Measurements from ENCODE around the gene USF2. TPM values are rescaled to one million over a fixed set of nuclear protein-coding genes. Genes with fewer than 3 reads are reported as not detected.

USF2 gene
- total and polyA plus RNA-seq, 2 of the 8 experiments (the other 6 are each of a cell fraction or from before 2014, with no cell fraction given) = 74.1 to 109 TPM

DNA sequence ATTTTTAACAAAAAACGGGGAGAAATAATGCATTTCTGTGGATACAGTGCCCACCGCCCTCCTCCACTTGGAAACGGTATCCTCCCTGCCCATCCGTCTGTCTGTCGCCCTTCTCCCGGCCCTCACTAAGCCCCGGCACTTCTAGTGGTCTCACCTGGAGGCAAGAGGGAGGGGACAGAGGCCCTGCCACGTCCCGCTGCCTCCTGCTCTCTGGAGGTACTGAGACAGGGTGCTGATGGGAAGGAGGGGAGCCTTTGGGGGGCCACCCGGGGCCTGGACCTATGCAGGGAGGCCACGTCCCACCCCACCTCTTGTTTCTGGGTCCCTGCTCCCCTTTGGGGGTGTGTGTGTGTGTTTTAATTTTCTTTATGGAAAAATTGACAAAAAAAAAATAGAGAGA lies 10.6 kb downstream of the USF2 start:
- Histone ChIP-seq H4K8ac (ENCODE audit: extremely low read depth, insufficient read depth, low read length) (no peak overlapping the region), H3K4me1 (replicated peaks in 1 of 4; ENCODE audit: control insufficient read depth in 3 of 4, insufficient read depth in 4 of 4, low read length in 3 of 4) (peaks cover 0 to 3% (median 0%) of the 10 kb centered on the region in 4 experiments; a peak in 3 of 7 replicates), H3K79me1 (ENCODE audit: low read depth, low read length) (no peaks in the 10 kb centered on the region), H3K23me2 (ENCODE audit: low read depth, low read length) (no peaks in the 10 kb centered on the region), H3K4ac (replicated peaks; ENCODE audit: insufficient read length, low read depth, low read length) (no peak overlapping the region), H3K4me2 (ENCODE audit: insufficient read depth in 1 of 2, low read depth in 2 of 2, low read length in 2 of 2) (no peak overlapping the region), H3K9me3 (ENCODE audit: insufficient read depth in 2 of 2, low read depth in 1 of 2, low read length in 1 of 2) (no peaks in the 10 kb centered on the region), H3K36me3 (ENCODE audit: control insufficient read depth in 2 of 4, insufficient read depth in 4 of 4, low read length in 3 of 4) (peaks cover 5 to 8% (median 5%) of the 10 kb centered on the region in 4 experiments; a peak in 6 of 8 replicates), H2BK5ac (ENCODE audit: low read depth, low read length) (no peak overlapping the region), H3K27me3 (replicated peaks in 1 of 4; ENCODE audit: control insufficient read depth in 3 of 4, extremely low read depth in 1 of 4, insufficient read depth in 3 of 4, low read length in 3 of 4) (no peaks in the 10 kb centered on the region), H4K5ac (ENCODE audit: insufficient read length, low read depth, low read length) (no peak overlapping the region), H3K18ac (ENCODE audit: extremely low read depth, low read length) (no peak overlapping the region), H2BK12ac (ENCODE audit: low read depth, low read length) (no peak overlapping the region), H2AFZ (ENCODE audit: low read length) (no peak overlapping the region), H2AK5ac (ENCODE audit: low read depth, low read length) (no peak overlapping the region), H2BK20ac (ENCODE audit: low read length) (no peak overlapping the region), H3K14ac (ENCODE audit: insufficient read length) (no peak overlapping the region), H4K91ac (replicated peaks; ENCODE audit: insufficient read length, low read length) (no peak overlapping the region), H2BK15ac (ENCODE audit: low read length) (no peak overlapping the region), H3K56ac (replicated peaks; ENCODE audit: insufficient read length, low read depth, low read length) (no peak overlapping the region), H4K20me1 (replicated peaks in 1 of 2; ENCODE audit: control insufficient read depth in 1 of 2, insufficient read depth in 2 of 2, low read length in 2 of 2) (peaks cover 0 to 4% of the 10 kb centered on the region in 2 experiments), H3K23ac (ENCODE audit: insufficient read length) (no peak overlapping the region), H3K79me2 (ENCODE audit: control insufficient read depth in 1 of 2, insufficient read depth in 2 of 2, low read length in 2 of 2) (no peaks in the 10 kb centered on the region), H3K4me3 (ENCODE audit: extremely low read depth in 1 of 4, insufficient read depth in 2 of 4, low read depth in 3 of 4, low read length in 4 of 4) (no peak overlapping the region), H3K27ac (ENCODE audit: low read depth, low read length) (no peak overlapping the region), H3K9ac (replicated peaks in 1 of 4; ENCODE audit: extremely low read depth in 1 of 4, low read depth in 3 of 4, low read length in 3 of 4) (no peak overlapping the region), H2BK120ac (replicated peaks; ENCODE audit: low read depth, low read length) (no peak overlapping the region)
- ChIA-PET CTCF (ENCODE audit: partially characterized antibody) (interaction anchor here (0.6 to 2.1 kb wide), 4 partner anchors 10 to 280 kb away, joined by 3 to 7 read pairs (median 3); partner anchors contain the start of genes LGI4 and USF2), POLR2A (ENCODE audit: partially characterized antibody) (interaction anchor here (0.8 to 5.5 kb wide), 6 partner anchors 9 to 269 kb away, joined by 3 to 28 read pairs (median 11); partner anchors contain the start of genes MAG and USF2)
- 90% methylated on average over 7 of the region's 11 CpGs; no CpG with 5 or more reads in 1 of the 2 experiments for WGBS, 2 experiments (ENCODE audit: extremely low coverage in 1 of 2, insufficient coverage in 1 of 2, insufficient read length in 1 of 2, insufficient replicate concordance in 2 of 2, low coverage in 1 of 2, low lambda C conversion rate in 2 of 2, missing lambda C conversion rate in 1 of 2)
- FAIRE-seq (no peak), DNase-seq (ENCODE audit: low read depth in 1 of 2, low spot score in 2 of 2) (no peak)
- TF ChIP-seq SUZ12 (IDR thresholded peaks at IDR 0.05; ENCODE audit: low read length) = no peak

Data from H1 (cell line).